ENCODE measurements around the gene OLFM4. TPM values are rescaled to one million over a fixed set of nuclear protein-coding genes. Genes with fewer than 3 reads are reported as not detected.

Gene OLFM4
- total RNA-seq, 1 donor from 2014 or later: not detected

GRCh38 chr13:53014495-53015443 lies 13.8 kb upstream of the OLFM4 start:
- intact Hi-C loops (cut with micrococcal nuclease): no loop called here

DNA sequence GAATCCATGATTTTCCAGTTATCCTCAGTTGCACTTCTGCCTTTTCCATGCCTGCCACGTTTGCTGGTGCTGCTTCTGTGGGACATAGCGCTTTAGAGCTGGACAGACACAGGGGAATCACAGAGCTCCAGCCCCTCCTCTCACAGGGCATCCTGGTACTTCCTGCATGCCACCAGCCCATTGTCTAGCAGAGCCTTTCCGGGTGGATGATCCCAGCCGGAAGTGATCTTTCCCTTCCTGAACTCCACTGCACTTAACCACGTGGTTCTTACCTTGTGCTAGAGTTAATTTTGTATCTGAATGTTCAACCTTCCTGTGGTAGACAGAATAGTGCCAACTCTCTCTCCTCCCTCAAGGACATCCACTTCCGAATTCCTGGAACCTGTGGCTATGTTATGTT lies 12.6 kb upstream of the OLFM4 start:
- intact Hi-C loops (cut with micrococcal nuclease): no loop called here

DNA sequence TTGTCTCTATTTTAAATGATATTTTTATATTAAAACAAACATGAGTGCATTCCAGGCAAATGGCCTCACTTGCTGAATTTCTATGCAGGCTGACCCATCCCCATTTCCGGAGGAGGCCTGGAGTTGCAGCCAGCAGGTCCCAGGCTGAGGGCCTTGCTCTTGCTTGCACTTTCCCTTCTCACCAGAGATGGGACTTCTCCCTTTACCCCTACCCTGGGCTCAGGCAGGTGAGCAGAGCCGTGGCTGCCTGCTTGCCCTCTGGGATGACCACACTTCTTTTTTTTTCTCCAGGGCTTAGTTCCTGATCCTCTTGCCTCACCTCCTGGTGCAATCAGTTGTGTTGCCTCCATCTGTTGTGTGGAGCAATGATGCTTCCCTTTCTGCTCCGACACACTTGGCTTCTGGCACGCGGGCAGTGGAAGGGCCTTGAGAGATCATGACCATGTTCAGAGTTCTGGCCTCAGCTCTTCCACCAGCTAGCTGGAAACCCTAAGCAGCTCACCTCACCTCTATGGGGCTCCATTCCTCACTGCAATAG lies 11.1 kb upstream of the OLFM4 start:
- intact Hi-C loops (cut with micrococcal nuclease): no loop called here

DNA sequence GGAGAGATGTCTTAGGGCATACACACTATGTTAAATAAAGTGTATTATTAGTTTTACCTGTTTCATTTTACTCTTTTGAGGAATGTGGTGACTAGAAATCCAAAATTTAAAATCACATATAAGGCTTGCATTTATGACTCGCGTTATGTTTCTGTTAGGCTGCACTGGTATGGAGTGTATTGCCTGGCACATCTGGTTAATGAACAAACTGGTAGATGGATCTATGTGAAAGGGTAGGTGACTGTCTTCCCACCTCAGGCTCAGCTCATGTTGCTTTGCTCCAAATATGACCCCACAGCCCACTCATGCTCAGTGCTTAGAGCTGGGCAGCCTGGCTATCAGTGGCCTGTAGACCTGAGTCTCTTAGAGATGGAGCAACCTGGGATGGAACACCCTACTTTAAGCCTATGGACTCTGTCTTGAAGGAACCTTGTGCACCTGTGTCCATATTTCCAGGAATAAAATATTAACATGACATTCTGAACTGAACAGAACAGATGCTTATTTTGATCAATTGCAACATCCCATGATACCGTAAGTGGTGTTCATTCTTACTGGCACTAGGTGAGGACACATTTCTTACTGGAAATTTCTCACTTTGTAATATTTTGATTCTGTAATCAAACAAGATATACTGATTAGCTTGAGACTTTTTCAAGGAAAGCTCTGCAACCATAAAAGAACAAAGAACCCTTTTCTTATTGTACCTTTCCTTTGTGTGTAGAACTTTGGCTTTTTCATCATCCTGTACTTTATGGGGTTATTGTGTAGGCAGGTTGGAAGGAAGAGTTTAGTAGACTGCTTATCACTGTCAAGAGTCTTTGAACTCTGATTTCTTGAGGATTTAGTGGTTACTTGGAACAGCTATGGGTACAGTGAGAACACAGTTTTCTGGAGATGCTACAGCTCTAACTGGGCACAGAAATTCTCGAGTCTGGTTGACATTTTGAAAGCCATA lies 9.6 kb upstream of the OLFM4 start:
- intact Hi-C loops (cut with micrococcal nuclease): no loop called here

GRCh38 chr13:53020764-53021335 lies 7.8 kb upstream of the OLFM4 start:
- intact Hi-C loops (cut with micrococcal nuclease): no loop called here

- intact Hi-C loops (cut with micrococcal nuclease): no loop called here
Measured at GRCh38 chr13:53023246-53023645, 5.4 kb upstream of the OLFM4 start.

DNA sequence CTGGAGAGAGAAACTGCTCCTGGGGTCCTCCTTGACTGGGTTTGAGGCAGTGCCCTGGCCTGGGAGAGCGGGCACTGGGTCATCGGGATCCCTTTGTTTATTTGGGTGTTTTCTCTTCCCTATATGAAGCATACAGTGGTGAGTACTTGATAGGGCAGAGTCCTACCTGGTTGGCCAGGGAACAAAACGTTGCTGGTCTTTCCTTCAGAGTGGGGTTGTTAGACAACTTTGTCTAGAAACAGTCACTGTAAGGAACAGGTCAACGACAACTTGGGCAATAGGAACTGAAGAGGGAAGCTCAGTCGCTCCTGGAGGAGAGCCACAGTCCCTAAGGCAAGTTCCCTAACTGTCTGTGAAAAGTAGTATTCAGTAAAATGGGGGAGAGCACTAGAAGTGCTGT lies 550 bp upstream of the OLFM4 start:
- intact Hi-C loops (cut with micrococcal nuclease): no loop called here

DNA sequence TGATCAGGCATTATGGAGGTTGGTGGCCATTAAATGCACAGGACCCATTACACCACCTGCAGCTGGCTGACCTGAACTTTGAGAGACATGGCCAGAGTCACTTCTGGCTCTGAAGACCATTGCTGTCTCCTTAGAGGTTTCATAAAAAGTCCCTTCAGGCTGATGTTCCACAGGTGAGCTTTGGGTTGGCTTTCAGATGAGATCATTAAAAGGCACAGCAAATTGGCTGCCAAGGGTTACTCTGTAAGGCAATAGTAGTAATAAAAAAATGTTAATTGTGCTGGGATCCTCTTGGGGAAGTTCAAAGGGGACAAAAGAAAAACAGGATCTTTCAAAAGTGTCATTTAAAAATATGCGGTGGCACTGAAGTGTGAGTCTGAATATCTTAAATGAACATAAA lies 4.2 kb downstream of the OLFM4 start:
- intact Hi-C loops (cut with micrococcal nuclease): no loop called here

DNA sequence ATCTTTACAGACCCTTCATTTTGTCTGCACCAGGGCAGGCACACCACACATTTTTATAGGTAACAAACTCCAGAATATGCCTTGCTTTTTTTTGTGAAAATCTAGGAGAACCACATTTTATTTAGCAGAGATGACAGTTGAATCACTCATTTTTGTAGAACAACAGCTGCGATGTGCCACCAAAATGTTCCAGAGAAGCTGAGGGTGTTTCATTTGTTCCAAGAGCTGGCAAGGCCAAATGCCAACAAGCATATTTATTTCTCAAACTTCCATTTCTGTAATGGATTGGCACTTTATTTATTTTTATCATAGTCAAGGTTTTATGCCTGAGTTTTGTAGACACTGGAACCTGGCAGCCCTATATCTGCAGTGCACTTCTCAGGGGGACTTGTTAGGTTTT lies 10.4 kb downstream of the OLFM4 start:
- intact Hi-C loops (cut with micrococcal nuclease): no loop called here

DNA sequence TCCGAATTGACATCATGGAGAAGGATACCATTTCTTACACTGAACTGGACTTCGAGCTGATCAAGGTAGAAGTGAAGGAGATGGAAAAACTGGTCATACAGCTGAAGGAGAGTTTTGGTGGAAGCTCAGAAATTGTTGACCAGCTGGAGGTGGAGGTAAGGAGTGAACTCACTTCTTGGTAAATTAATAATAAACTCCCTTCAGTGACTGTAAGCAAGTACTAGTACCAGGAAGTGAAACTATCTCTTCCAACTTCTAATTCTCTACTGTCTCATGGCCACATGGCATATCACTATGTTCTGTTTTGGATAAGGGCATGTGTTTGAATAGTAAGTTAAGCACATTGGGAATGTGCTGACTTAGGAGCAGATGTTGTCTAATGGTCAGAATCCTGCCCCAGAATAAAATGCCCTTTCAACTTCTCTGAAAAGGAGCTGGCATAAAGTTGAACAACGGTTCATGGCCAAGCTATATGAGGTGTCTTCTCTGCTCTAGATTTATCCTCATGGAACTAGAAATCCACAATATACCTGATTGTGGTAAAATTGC lies 13.4 kb downstream of the OLFM4 start:
- intact Hi-C loops (cut with micrococcal nuclease): no loop called here

DNA sequence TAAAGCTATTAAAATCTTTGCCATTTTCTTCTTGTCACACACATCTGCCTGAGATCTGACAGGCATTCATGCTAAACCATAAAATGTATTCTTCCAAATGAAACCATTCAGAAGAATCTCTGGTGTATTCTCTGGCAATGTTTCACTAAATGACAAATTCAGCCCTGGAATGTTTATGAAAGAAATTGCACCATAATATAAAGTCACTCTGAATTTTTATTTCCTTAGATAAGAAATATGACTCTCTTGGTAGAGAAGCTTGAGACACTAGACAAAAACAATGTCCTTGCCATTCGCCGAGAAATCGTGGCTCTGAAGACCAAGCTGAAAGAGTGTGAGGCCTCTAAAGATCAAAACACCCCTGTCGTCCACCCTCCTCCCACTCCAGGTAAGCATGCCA lies 14.3 kb downstream of the OLFM4 start:
- intact Hi-C loops (cut with micrococcal nuclease): no loop called here

- intact Hi-C loops (cut with micrococcal nuclease): no loop called here
Measured at GRCh38 chr13:53043398-53043797, 14.8 kb downstream of the OLFM4 start.

- intact Hi-C loops (cut with micrococcal nuclease): no loop called here
Measured at GRCh38 chr13:53045189-53045588, 16.6 kb downstream of the OLFM4 start.

- intact Hi-C loops (cut with micrococcal nuclease): no loop called here
Measured at GRCh38 chr13:53048880-53049279, 20.3 kb downstream of the OLFM4 start.

DNA sequence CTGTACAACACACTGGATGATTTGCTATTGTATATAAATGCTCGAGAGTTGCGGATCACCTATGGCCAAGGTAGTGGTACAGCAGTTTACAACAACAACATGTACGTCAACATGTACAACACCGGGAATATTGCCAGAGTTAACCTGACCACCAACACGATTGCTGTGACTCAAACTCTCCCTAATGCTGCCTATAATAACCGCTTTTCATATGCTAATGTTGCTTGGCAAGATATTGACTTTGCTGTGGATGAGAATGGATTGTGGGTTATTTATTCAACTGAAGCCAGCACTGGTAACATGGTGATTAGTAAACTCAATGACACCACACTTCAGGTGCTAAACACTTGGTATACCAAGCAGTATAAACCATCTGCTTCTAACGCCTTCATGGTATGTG lies 21.5 kb downstream of the OLFM4 start:
- intact Hi-C loops (cut with micrococcal nuclease): no loop called here

DNA sequence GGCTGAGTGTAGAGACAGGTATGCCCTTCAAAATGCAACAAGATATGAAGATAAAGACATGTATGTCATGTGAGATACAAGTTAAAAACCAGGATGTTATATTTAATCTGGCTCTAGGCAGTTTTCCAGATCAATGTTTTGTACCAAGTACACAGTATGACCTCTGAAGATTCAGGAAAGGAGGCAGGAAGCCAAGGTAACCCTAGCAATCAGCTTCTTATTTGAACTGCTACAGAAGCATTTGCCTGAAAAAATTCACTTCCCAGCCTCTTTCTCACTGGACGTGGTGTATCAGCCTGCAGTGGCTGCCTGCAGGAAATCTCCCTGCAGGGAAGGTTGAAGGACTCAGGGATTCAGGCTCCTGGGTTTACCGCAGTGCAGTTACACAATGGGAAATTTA lies 24.1 kb downstream of the OLFM4 start:
- intact Hi-C loops (cut with micrococcal nuclease): no loop called here

- intact Hi-C loops (cut with micrococcal nuclease): no loop called here
Measured at GRCh38 chr13:53054569-53054968, 26.0 kb downstream of the OLFM4 start.

GRCh38 chr13:53058065-53058679 lies 29.6 kb downstream of the OLFM4 start:
- intact Hi-C loops (cut with micrococcal nuclease): no loop called here

GRCh38 chr13:53060840-53061490 lies 32.4 kb downstream of the OLFM4 start:
- intact Hi-C loops (cut with micrococcal nuclease): no loop called here

- intact Hi-C loops (cut with micrococcal nuclease): no loop called here
Measured at GRCh38 chr13:53064731-53065130, 36.1 kb downstream of the OLFM4 start.
